ENCODE results near the gene HAPLN2.

GRCh38 chr1:156571919-156572662, 47.1 kb upstream of the HAPLN2 start, which contains the start of gene IQGAP3:
- TF ChIP-seq ATF6 (CRISPR knock-in tag; IDR thresholded peaks at IDR 0.05) = no peak
- no peak for TF ChIP-seq TEAD4 (CRISPR knock-in tag; IDR thresholded peaks at IDR 0.05)
- no peak for TF ChIP-seq TP53 (CRISPR knock-in tag; IDR thresholded peaks at IDR 0.05)
- TF ChIP-seq ATF3 (CRISPR knock-in tag; conservative IDR thresholded peaks at IDR 0.05) = no peak
- TF ChIP-seq CTCF (IDR thresholded peaks at IDR 0.05) = no peak
- TF ChIP-seq ATF1 (CRISPR knock-in tag; IDR thresholded peaks at IDR 0.05) = no peak
- peak; percentile 96 for TF ChIP-seq MYBL2 (CRISPR knock-in tag; IDR thresholded peaks at IDR 0.05)
- no peak for TF ChIP-seq MAX (CRISPR knock-in tag; IDR thresholded peaks at IDR 0.05)
- no peak for TF ChIP-seq ZBTB43 (CRISPR knock-in tag; IDR thresholded peaks at IDR 0.05)
